Uterus (tissue), 4 donors: Measurements from ENCODE around the gene EPC2. TPM values are rescaled to one million over a fixed set of nuclear protein-coding genes. Genes with fewer than 3 reads are reported as not detected.

ENCODE experiments used
- DNase-seq, 2 donors: peaks; one replicate each; pipeline ENCODE4 v3.0.0-alpha.2; 2019 to 2020
- H3K27ac ChIP-seq, 2 donors: fragments of 200-600 bp; sonication (generic); 1 replicate in 1 of 2; 2 replicates in 1 of 2; pipeline ENCODE4 v1.5.1; 2016 to 2018
- H3K27me3 ChIP-seq, 2 donors: fragments of 200-600 bp; sonication (generic); one replicate each; pipeline ENCODE4 v1.5.1; 2018 to 2019; ENCODE audit warnings: control low read depth in 1 of 2
- H3K36me3 ChIP-seq, 2 donors: fragments of 200-600 bp; sonication (generic); one replicate each; pipeline ENCODE4 v1.5.1; 2019; ENCODE audit warnings: control low read depth in 1 of 2
- H3K4me1 ChIP-seq, 2 donors: fragments of 200-600 bp; sonication (generic); one replicate each; pipeline ENCODE4 v1.5.1; 2018 to 2019; ENCODE audit warnings: control low read depth in 1 of 2
- H3K4me3 ChIP-seq, 2 donors: fragments of 200-600 bp; sonication (generic); 1 replicate in 1 of 2; 2 replicates in 1 of 2; pipeline ENCODE4 v1.5.1; 2018 to 2019; ENCODE audit warnings: mild to moderate bottlenecking in 1 of 2
- H3K9me3 ChIP-seq, 2 donors: fragments of 200-600 bp; sonication (generic); one replicate each; pipeline ENCODE4 v1.5.1; 2019; ENCODE audit warnings: control low read depth in 1 of 2
- CTCF ChIP-seq, 4 experiments: fragments of 200-600 bp in 2 of 4; fragments of 450-650 bp in 2 of 4; sonication (generic) in 2 of 4; IDR thresholded peaks; one replicate each; pipeline ENCODE4 v1.5.1; 2016 to 2019; ENCODE audit warnings: antibody characterized with exemption in 4 of 4, mild to moderate bottlenecking in 2 of 4, moderate library complexity in 1 of 4
- POLR2A ChIP-seq, 2 donors: fragments of 450-650 bp; IDR thresholded peaks; one replicate each; pipeline ENCODE4 v1.6.1; 2016; ENCODE audit warnings: antibody characterized with exemption in 2 of 2, mild to moderate bottlenecking in 1 of 2, moderate library complexity in 1 of 2
- intact Hi-C: fragments of 100-400 bp; cut with DNase I; formaldehyde crosslinking; loops from one replicate; pipeline ENCODE4 v1.15.1; 2023; ENCODE audit warnings: low total_unique reads
- total RNA-seq, 4 donors: library from RNA; depleted of rRNA in 3 of 4; stranded (reverse); fragments of >200 nt in 3 of 4; gene quantifications; one replicate each; pipeline versions ENCODE4 v1.1.0 to v1.2.4, GENCODE V29; 2014 to 2023
- donor health status: DM: yes; HTN: yes; CAD: no.

EPC2 gene
- total RNA-seq: 10 to 100 TPM; 14.3 to 71.4 (median 33.8) TPM

DNA sequence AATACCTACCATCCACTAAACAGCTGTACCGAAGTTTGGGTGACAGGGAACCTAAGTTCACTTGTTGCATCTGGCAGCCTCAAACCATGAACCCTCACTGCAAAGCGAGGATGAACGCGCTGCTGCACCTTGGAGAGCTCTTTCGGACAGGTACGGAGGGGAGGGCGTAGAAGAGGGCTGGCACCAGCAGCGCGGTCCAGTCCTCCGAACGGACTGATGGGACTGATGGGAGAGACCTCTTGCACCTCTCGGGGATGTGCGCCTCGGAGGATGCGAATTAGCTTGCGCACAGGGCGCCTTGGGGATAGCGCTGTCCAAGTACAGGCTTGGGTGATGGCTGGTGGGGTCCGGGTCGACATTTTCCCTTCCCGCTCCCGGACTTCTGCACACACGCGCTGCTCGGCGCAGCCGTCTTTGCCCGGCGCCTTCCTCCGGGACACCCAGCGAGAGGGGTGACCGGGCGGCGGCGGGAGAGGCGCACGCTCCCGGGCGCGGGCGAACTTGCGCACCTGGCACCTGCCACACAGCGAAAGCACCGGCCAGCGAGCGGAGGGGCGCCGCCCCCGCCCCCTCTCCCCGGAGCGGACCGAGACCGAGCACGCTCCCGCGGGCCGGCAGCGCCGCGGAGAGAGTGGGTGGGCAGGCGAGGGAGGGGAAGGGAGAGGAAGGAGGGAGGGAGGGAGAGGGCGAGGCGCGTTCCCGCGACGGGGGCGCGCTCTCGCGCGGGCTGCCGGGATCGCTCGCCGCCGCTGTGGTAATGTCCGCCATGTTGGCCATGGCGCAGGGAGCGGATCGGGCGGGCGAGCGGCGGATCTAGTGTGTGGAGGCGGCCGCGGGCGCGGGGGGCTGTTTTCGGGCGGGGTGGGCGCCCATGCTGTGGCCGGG, at the start of gene EPC2:
Gene EPC2, plus strand, starts transcription at position 754 of the 885 bp plus-strand sequence. CDS start 267 bp downstream, outside the sequence.
- peak in 1 of 2 donors; percentile 41 for TF ChIP-seq POLR2A (IDR thresholded peaks at IDR 0.05)
- TF ChIP-seq CTCF (IDR thresholded peaks at IDR 0.05): no peak
- Histone ChIP-seq H3K36me3 (no peaks in the 10 kb centered on the region), H3K4me3 (peak within 1 kb of the TSS; percentile 77 to 79), H3K27me3 (no peaks in the 10 kb centered on the region), H3K9me3 (no peaks in the 10 kb centered on the region), H3K4me1 (no peaks in the 10 kb centered on the region), H3K27ac (peak within 1 kb of the TSS; percentile 99 to 100)
- peak; percentile 85 to 89 for DNase-seq
- intact Hi-C loops: no loop called here

DNA sequence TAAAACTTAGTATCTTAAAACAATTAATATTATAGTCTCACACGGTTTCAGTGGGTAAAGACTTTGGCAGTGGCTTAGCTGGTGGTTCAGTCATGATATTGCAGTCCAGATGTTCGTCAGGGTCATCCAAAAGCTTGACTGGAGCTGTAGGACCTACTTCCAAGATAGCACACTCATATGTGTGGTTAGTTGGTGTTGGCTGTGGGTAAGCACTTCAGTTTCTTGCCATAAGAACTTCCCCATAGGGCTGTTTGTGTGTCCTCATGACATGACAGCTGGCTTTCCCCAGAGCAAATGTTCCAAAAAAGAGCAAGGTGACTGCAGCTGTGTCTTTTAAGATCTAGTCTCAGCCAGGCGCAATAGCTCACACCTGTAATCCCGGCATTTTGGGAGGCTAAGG, 48.5 kb upstream of the EPC2 start:
- intact Hi-C loops: no loop called here
- no peaks in the 10 kb centered on the region for H3K27me3 ChIP-seq
- H3K4me3 ChIP-seq: no peak overlapping the region

GRCh38 chr2:148599109-148599991, 45.2 kb upstream of the EPC2 start:
- no peaks in the 10 kb centered on the region for H3K9me3 ChIP-seq

More for the DNA sequence above, 48.5 kb upstream of the EPC2 start:
- Histone ChIP-seq H3K9me3 (no peaks in the 10 kb centered on the region), H3K36me3 (no peaks in the 10 kb centered on the region), H3K4me1 (no peaks in the 10 kb centered on the region), H3K27ac (no peak overlapping the region)
- DNase-seq: no peak
- TF ChIP-seq POLR2A (IDR thresholded peaks at IDR 0.05) (no peak), CTCF (IDR thresholded peaks at IDR 0.05) (no peak)

GRCh38 chr2:148602885-148603561, 41.5 kb upstream of the EPC2 start:
- Histone ChIP-seq H3K4me3 (no peak overlapping the region), H3K36me3 (no peaks in the 10 kb centered on the region), H3K4me1 (no peaks in the 10 kb centered on the region), H3K27me3 (no peaks in the 10 kb centered on the region), H3K9me3 (no peaks in the 10 kb centered on the region), H3K27ac (no peak overlapping the region)
- DNase-seq: no peak
- TF ChIP-seq POLR2A (IDR thresholded peaks at IDR 0.05): no peak
- no peak for TF ChIP-seq CTCF (IDR thresholded peaks at IDR 0.05)
- intact Hi-C loops: no loop called here

More at GRCh38 chr2:148599109-148599991, 45.2 kb upstream of the EPC2 start:
- intact Hi-C loops: no loop called here
- no peaks in the 10 kb centered on the region for H3K4me1 ChIP-seq
- TF ChIP-seq CTCF (IDR thresholded peaks at IDR 0.05): no peak
- H3K36me3 ChIP-seq: no peaks in the 10 kb centered on the region
- DNase-seq: no peak
- no peak overlapping the region for H3K27ac ChIP-seq
- H3K4me3 ChIP-seq: no peak overlapping the region
- H3K27me3 ChIP-seq: no peaks in the 10 kb centered on the region
